Mucosa of rectum (tissue), 2 donors: ENCODE measurements around the gene CLK4.

Source experiments
- H3K27ac ChIP-seq, 2 donors: one replicate each; pipeline ENCODE4 v1.7.0; 2013; ENCODE audit warnings: inconsistent platforms in 2 of 2, low read depth in 2 of 2, low read length in 2 of 2
- H3K27me3 ChIP-seq, 2 donors: one replicate each; pipeline ENCODE4 v1.7.0; 2013; ENCODE audit warnings: low read length in 2 of 2; ENCODE audit not compliant: control insufficient read depth in 2 of 2, insufficient read depth in 2 of 2
- H3K36me3 ChIP-seq, 2 donors: one replicate each; pipeline ENCODE4 v1.7.0; 2013; ENCODE audit warnings: low read length in 2 of 2; ENCODE audit not compliant: control insufficient read depth in 2 of 2, insufficient read depth in 2 of 2
- H3K4me1 ChIP-seq, 2 donors: one replicate each; pipeline ENCODE4 v1.7.0; 2013; ENCODE audit warnings: low read length in 2 of 2, mild to moderate bottlenecking in 1 of 2; ENCODE audit not compliant: control insufficient read depth in 2 of 2, insufficient read depth in 2 of 2
- H3K4me3 ChIP-seq, 2 donors: one replicate each; pipeline ENCODE4 v1.7.0; 2013; ENCODE audit warnings: low read length in 2 of 2
- H3K9ac ChIP-seq, 2 donors: one replicate each; pipeline ENCODE4 v1.7.0; 2013; ENCODE audit warnings: low read length in 2 of 2, low read depth in 1 of 2, mild to moderate bottlenecking in 1 of 2
- H3K9me3 ChIP-seq, 2 donors: one replicate each; pipeline ENCODE4 v1.7.0; 2013; ENCODE audit warnings: low read length in 2 of 2; ENCODE audit not compliant: control insufficient read depth in 2 of 2
- donor health status: healthy.
- donor health status: Normal muscosa, but diverticular disease.

CLK4 gene

DNA sequence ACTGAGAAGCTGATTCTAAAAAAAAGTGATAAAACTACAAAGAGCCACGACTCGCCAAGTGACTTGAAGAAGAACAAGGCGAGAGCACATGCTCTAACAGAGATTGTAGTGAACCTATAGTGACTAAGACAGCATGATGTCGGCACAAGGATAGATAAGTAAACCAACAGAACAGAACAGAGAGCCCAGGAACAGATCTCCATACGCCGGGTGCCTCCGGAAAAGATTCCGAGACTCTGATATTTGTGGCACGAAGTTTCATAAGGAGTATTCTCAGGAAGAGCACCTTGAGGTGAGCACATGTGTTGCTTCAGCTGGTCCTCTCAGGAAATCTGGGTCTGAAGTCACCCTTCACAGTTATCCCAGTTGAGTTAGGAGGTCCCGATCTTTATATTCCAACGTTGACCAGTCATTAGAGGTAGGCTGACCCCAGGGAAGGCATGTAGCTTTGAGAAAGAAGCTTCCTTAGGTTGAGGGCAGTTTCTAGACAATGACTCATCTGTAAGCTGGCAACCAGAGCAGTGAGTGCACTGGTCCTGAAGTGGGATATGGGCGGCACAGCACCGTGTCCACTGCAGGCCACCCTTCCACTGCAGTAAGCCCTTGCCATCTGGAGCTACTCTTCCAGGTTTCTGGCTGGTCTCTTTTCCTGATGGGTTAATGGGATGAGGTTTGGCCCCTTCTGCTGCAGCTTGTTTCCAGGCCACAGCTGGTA lies 13.6 kb upstream of the CLK4 start:
- Histone ChIP-seq H3K27me3 (no peaks in the 10 kb centered on the region), H3K4me1 (no peaks in the 10 kb centered on the region), H3K9me3 (no peaks in the 10 kb centered on the region), H3K36me3 (no peaks in the 10 kb centered on the region), H3K27ac (no peak overlapping the region), H3K4me3 (no peak overlapping the region), H3K9ac (no peak overlapping the region)

DNA sequence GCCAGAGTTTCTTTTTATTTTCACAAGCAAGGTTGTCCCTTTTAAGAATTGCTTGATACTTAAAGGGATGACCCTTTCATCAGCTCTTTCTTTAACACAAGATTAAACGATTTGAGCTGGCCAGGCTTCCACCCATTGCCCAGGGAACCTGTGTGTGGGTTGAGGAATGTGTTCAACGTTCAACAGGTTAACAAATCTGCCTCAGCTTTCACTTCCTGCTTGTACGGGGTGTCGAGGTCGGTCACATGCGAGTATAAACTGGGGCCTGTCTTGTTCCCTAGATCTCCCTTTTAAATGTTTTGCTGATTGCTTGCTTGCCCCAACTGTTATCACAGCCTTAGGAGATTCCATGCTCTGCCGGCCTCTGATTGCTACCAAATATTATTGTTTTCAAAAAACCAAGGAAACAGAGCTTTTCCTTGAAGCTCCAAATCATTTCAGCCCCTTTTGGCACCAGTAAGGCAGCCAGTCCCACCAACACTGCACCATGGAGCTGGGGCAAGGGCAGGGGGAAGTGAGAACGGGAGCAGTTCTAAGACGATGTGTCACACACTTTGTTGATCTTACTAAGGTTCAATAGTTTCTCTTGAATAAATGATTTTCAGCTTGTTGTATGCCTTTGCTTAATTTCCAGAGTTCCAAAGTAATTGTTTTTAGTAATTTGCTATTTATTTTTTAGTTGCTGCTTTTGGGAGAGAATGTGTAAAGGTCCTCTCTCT lies 10.7 kb upstream of the CLK4 start:
- H3K27me3 ChIP-seq, result no peaks in the 10 kb centered on the region
- no peak overlapping the region for H3K9ac ChIP-seq
- H3K4me1 ChIP-seq, result no peaks in the 10 kb centered on the region
- H3K36me3 ChIP-seq, result no peaks in the 10 kb centered on the region
- no peaks in the 10 kb centered on the region for H3K9me3 ChIP-seq
- H3K27ac ChIP-seq, result no peak overlapping the region
- no peak overlapping the region for H3K4me3 ChIP-seq

DNA sequence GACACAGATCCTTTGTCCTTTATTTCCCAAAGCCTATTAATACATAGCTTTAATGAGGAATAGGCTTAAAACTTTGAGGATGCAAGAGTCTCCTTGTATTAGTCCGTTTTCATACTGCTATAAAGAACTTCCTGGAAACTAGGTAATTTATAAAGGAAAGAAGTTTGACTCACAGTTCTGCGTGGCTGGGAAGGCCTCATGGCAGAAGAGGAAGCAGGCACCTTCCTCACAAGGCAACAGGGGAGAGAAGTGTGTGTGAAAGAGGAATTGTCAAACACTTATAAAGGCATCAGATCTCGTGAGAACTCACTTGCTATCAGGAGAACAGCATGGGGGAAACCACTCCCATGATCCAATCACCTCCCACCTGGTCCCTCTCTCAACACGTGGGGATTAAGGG lies 5.4 kb upstream of the CLK4 start:
- H3K4me3 ChIP-seq, result no peak overlapping the region
- no peak overlapping the region for H3K9ac ChIP-seq
- H3K4me1 ChIP-seq, result peaks cover 0 to 3% of the 10 kb centered on the region in 2 donors
- H3K27me3 ChIP-seq, result no peaks in the 10 kb centered on the region
- no peak overlapping the region for H3K27ac ChIP-seq
- H3K36me3 ChIP-seq, result no peaks in the 10 kb centered on the region
- no peaks in the 10 kb centered on the region for H3K9me3 ChIP-seq

GRCh38 chr5:178630951-178631350 lies 4.1 kb upstream of the CLK4 start:
- Histone ChIP-seq H3K36me3 (no peaks in the 10 kb centered on the region), H3K4me3 (no peak overlapping the region), H3K27me3 (no peaks in the 10 kb centered on the region), H3K27ac (no peak overlapping the region), H3K4me1 (peaks cover 0 to 4% of the 10 kb centered on the region in 2 donors), H3K9me3 (no peaks in the 10 kb centered on the region), H3K9ac (no peak overlapping the region)

GRCh38 chr5:178630475-178630930 lies 3.7 kb upstream of the CLK4 start:
- no peaks in the 10 kb centered on the region for H3K9me3 ChIP-seq
- no peak overlapping the region for H3K9ac ChIP-seq
- no peak overlapping the region for H3K27ac ChIP-seq
- H3K4me3 ChIP-seq, result no peak overlapping the region
- H3K4me1 ChIP-seq, result peaks cover 4 to 6% of the 10 kb centered on the region in 2 donors
- H3K36me3 ChIP-seq, result no peaks in the 10 kb centered on the region
- H3K27me3 ChIP-seq, result no peaks in the 10 kb centered on the region

DNA sequence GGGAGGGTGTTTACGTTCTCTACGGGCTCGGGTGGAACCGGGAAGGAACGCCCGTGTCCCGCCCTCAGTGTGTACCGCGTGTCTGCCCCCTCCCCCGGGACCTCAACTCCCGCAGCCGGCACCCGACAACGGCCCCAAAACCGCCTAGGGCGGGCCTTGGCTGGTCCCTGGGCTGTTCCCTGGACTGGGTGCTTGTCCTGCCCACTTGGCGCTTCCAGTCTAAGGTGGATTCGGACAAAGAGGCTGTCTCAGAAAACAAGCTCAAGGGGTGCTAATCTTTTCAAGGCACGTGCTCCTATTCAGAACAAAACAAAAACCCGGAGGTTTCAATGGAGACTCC lies 379 bp upstream of the CLK4 start:
- Histone ChIP-seq H3K4me3 (peak overlapping the region; percentile 69 to 78), H3K27ac (peak overlapping the region; percentile 62 to 76), H3K9me3 (no peaks in the 10 kb centered on the region), H3K36me3 (peaks cover 6 to 10% of the 10 kb centered on the region in 2 donors), H3K27me3 (no peaks in the 10 kb centered on the region), H3K4me1 (peaks cover 15 to 19% of the 10 kb centered on the region in 2 donors), H3K9ac (peak overlapping the region; percentile 29 to 46)

GRCh38 chr5:178625679-178626483 lies 969 bp downstream of the CLK4 start:
- peaks cover 15 to 19% of the 10 kb centered on the region in 2 donors for H3K4me1 ChIP-seq
- H3K27me3 ChIP-seq, result no peaks in the 10 kb centered on the region
- peaks cover 18 to 20% of the 10 kb centered on the region in 2 donors for H3K36me3 ChIP-seq

DNA sequence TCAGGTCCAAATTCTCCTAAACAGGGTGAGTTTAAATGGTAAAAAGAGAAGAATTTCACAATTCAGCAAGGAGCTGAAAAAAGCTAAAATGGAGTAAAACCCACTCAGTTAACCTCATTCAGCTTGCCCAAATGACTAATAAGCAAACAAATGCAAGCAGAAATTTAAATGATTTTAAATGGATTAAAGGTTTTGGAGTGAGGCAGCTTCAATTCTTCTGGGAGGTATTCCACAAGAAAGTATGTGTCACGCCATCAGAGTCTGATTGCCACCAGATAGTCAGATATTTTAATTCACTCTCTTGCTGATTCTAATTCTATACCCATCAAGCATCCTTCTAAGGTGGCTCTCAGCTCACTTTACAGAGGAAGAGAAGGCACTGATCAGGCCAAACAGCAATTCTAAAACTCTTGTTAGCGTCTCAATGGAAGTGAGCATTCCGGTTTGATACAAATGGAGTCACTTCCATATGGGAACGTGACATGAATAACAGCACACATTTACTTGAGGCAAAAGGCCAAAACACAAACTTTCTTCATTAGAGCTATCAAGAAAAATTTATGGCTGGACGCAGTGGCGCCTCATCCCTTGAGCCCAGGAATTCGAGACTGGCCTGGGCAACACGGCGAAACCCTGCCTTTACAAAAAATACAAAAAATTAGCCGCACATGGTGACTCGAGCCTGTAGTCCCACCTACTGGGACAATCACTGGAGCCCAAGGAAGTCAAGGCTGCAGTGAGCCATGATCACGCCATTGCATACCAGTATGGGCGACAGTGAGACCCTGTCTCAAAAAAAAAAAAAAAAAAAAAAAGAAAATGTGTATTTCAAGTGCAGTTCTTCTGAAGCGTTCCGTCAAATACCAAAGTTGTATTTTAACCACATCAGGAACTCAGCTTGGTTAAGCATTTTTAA lies 2.0 kb downstream of the CLK4 start:
- H3K9me3 ChIP-seq, result no peaks in the 10 kb centered on the region
- H3K27ac ChIP-seq, result no peak overlapping the region
- H3K4me1 ChIP-seq, result peaks cover 15 to 19% of the 10 kb centered on the region in 2 donors
- no peaks in the 10 kb centered on the region for H3K27me3 ChIP-seq
- H3K4me3 ChIP-seq, result peak overlapping the region; percentile 78 to 88
- H3K36me3 ChIP-seq, result peaks cover 26 to 27% of the 10 kb centered on the region in 2 donors
- no peak overlapping the region for H3K9ac ChIP-seq

More at GRCh38 chr5:178625679-178626483, 969 bp downstream of the CLK4 start:
- Histone ChIP-seq H3K9me3 (no peaks in the 10 kb centered on the region), H3K4me3 (peak overlapping the region; percentile 78 to 88), H3K27ac (peak overlapping the region; percentile 95 to 97), H3K9ac (peak overlapping the region; percentile 97)

DNA sequence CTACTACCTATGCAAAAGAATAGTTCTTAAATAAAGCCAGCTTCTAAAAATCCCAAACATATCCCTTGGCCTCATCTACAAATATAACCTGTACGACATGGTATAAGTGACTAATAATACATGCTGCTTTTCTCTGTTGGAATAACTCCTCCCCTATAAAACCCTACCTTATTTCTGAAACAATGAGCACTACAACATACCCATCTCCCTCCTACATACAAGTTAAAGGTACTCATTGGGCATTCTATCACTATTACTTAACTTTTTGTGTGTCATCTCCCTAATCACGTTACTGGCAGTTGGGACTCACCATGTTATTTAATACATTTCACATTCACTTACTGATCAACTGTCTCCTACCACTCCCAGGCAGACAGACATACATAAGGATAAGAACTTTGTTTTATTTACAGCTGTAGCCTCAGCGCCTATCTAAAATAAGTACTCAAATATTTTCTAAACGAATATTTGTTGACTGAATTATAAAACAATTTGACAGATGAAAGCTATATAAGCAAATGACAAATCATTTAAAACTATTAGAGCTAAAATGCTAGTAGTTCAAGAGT lies 4.1 kb downstream of the CLK4 start:
- Histone ChIP-seq H3K4me1 (peaks cover 15 to 19% of the 10 kb centered on the region in 2 donors), H3K4me3 (no peak overlapping the region), H3K9ac (no peak overlapping the region), H3K27ac (no peak overlapping the region), H3K36me3 (peaks cover 43 to 46% of the 10 kb centered on the region in 2 donors), H3K9me3 (no peaks in the 10 kb centered on the region), H3K27me3 (no peaks in the 10 kb centered on the region)
